RWPE1 (cell line): ENCODE data around the gene MRM3.

Experiments used
- CTCF ChIA-PET: fragments of 350-600 bp; sonication (Branson Sonifier 250); formaldehyde crosslinking; extraction: SDS; loops from one replicate; lab custom pipeline; 2021; lab: Yijun Ruan, JAX
- POLR2A ChIA-PET: fragments of 400-600 bp; formaldehyde crosslinking; extraction: SDS; loops from one replicate; lab custom pipeline; 2020; ENCODE audit warnings: antibody characterized with exemption; ENCODE audit not compliant: low non-redundant PET; lab: Yijun Ruan, JAX
- DNase-seq: peaks from one replicate; pipeline ENCODE4 v3.0.0; 2012; ENCODE audit warnings: low spot score
- H3K27ac ChIP-seq: fragments of 450-650 bp; 2 replicates; pipeline ENCODE4 v1.5.1; 2017
- TF ChIP-seq, protein P1 (sequence below): fragments of 450-650 bp; conservative IDR thresholded peaks from 2 replicates; pipeline ENCODE4 v1.5.1; 2017; ENCODE audit warnings: low read depth, mild to moderate bottlenecking

The MRM3 gene, protein sequence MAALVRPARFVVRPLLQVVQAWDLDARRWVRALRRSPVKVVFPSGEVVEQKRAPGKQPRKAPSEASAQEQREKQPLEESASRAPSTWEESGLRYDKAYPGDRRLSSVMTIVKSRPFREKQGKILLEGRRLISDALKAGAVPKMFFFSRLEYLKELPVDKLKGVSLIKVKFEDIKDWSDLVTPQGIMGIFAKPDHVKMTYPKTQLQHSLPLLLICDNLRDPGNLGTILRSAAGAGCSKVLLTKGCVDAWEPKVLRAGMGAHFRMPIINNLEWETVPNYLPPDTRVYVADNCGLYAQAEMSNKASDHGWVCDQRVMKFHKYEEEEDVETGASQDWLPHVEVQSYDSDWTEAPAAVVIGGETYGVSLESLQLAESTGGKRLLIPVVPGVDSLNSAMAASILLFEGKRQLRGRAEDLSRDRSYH

DNA sequence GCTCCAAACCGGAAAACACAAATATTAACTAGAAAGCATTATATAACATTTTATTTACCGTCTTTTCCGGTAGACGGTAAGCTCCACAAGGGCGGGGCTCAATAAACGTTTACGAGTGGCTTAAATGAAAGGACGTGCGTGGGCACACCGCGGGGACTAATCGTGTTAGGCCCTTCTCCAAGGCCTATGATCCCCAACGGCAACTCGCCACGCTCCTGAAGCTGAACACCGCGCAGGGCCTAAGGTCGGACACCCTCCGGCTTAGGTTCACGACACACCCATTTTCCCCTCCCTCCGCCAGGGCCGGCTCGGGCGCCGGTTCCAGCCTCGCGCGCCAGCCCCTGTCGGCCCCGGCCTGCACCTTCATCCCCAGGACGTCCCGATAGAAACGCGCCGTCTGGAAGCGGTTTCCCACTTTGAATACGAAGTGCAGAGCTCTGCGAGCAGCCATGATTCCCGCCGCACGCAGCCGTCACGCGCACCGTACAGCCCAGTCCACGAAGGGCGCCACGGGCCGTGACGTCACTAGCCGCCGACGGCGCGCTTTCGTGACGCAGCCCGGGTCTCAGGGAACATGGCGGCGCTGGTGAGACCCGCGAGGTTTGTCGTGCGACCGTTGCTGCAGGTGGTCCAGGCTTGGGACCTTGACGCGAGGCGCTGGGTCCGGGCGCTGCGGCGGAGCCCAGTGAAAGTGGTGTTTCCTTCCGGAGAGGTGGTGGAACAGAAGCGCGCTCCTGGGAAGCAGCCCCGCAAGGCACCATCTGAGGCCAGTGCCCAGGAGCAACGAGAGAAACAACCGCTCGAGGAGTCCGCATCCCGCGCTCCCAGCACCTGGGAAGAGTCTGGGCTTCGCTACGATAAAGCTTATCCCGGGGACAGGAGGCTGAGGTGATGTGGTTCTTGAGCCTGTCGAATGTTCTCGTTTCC lies at the start of gene MRM3, which contains the start of gene GLOD4:
TSS of gene MRM3 (plus strand) at position 549 of the 927 bp plus-strand sequence. CDS start at position 575, 26 bp downstream.
TSS of gene GLOD4 (minus strand) at position 476 of the 927 bp plus-strand sequence. CDS start at position 451, 25 bp downstream.
- CTCF ChIA-PET, result interaction anchor here (0.6 to 0.9 kb wide), 6 partner anchors 18 to 818 kb away, joined by 3 read pairs; partner anchors contain the start of gene TIMM22
- POLR2A ChIA-PET, result interaction anchor here (0.7 kb wide), 1 partner anchor 129 kb away, joined by 3 read pairs; no protein-coding TSS in a partner anchor
- peak; percentile 90 for DNase-seq
- TF ChIP-seq, protein P1, sequence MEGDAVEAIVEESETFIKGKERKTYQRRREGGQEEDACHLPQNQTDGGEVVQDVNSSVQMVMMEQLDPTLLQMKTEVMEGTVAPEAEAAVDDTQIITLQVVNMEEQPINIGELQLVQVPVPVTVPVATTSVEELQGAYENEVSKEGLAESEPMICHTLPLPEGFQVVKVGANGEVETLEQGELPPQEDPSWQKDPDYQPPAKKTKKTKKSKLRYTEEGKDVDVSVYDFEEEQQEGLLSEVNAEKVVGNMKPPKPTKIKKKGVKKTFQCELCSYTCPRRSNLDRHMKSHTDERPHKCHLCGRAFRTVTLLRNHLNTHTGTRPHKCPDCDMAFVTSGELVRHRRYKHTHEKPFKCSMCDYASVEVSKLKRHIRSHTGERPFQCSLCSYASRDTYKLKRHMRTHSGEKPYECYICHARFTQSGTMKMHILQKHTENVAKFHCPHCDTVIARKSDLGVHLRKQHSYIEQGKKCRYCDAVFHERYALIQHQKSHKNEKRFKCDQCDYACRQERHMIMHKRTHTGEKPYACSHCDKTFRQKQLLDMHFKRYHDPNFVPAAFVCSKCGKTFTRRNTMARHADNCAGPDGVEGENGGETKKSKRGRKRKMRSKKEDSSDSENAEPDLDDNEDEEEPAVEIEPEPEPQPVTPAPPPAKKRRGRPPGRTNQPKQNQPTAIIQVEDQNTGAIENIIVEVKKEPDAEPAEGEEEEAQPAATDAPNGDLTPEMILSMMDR, result no peak
- peak within 1 kb of the TSS; percentile 79 for H3K27ac ChIP-seq

DNA sequence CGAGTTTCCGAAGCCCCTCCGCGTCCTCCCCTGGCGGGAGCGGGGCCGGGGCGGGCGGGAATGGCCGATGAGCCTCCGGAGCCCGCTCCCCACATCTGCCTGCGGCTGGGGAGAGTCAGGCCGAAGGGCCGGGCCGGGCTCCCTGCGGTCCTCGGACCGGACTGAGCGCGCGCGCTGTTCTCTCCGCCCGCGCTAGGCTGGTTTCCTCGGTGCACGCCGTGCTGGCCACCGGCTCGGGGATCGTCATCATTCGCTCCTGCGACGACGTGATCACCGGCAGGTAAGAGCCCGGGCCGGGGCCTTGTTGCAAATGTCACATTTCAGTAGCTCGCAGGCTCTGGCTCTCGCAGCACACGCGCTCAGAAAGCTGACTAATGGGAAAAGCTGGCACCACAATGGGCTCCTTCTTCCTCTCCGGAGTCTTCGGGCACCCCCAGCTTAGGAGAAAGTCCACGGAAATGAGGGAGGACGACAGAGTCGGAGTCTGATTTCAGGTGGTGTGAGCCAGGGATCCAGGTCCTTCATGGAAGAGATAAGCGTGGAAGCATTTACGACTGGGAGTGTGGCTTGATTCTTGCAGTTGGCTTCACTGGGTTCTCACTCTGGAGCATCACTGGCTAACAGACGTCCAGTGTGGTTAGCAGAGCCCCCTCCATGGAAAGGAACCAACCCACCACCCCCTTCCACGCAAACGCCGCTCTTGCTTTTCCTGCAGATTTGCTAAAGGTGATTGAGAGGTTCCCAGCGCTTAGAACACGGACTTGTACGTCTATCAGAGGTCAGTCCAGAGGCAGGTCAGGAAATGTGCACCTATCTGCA lies 49.0 kb upstream of the MRM3 start:
- peak overlapping the region; percentile 94 for H3K27ac ChIP-seq
- POLR2A ChIA-PET, result no interaction called here
- TF ChIP-seq, protein P1, result no peak
- no peak for DNase-seq
- CTCF ChIA-PET, result interaction anchor here (0.5 kb wide), 1 partner anchor 320 kb away, joined by 4 read pairs; no protein-coding TSS in a partner anchor

DNA sequence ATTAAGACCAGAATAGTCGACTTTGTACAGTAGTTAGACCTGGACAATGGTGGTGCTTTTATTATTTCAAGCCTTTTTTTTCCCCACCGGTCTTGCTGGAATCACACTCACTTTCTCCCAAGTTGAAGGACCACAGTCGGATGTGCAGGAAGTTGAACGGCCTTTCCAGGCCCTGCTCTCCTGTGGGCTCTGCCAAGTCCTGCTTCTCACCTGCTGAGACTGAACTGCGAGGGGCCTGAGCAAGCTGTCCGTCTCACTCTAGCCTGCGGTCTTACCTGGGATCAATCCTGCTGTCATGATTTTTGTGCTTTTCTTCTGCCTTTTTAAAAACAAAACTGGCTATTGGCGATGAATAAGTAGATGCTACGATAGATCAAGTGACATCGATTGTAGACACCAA lies 48.4 kb upstream of the MRM3 start:
- CTCF ChIA-PET, result no interaction called here
- POLR2A ChIA-PET, result no interaction called here
- TF ChIP-seq, protein P1, result no peak
- peak overlapping the region; percentile 94 for H3K27ac ChIP-seq
- DNase-seq, result no peak

DNA sequence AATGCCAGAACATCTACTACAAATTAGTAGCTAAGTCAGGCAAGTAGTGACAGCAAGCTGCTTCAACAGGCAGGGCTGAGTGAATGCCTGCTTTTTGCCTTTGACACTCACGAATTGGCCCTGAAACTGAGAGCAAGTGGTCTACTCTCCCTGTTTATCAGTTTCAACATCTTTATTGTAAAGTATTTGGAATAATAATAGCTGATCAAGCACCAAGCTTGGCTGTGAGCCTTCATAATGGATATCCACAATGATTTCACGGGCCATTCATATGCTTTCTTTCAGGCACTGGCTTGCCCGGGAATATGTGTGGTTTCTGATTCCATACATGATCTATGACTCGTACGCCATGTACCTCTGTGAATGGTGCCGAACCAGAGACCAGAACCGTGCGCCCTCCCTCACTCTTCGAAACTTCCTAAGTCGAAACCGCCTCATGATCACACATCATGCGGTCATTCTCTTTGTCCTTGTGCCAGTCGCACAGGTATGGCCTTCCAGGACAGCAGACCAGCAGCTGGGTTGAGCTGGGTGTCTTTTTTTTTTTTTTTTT lies 44.5 kb upstream of the MRM3 start:
- ChIA-PET POLR2A (no interaction called here), CTCF (interaction anchor here (0.7 kb wide), 1 partner anchor 41 kb away, joined by 3 read pairs; no protein-coding TSS in a partner anchor)
- TF ChIP-seq, protein P1, result no peak
- peak overlapping the region; percentile 42 for H3K27ac ChIP-seq
- DNase-seq, result no peak

DNA sequence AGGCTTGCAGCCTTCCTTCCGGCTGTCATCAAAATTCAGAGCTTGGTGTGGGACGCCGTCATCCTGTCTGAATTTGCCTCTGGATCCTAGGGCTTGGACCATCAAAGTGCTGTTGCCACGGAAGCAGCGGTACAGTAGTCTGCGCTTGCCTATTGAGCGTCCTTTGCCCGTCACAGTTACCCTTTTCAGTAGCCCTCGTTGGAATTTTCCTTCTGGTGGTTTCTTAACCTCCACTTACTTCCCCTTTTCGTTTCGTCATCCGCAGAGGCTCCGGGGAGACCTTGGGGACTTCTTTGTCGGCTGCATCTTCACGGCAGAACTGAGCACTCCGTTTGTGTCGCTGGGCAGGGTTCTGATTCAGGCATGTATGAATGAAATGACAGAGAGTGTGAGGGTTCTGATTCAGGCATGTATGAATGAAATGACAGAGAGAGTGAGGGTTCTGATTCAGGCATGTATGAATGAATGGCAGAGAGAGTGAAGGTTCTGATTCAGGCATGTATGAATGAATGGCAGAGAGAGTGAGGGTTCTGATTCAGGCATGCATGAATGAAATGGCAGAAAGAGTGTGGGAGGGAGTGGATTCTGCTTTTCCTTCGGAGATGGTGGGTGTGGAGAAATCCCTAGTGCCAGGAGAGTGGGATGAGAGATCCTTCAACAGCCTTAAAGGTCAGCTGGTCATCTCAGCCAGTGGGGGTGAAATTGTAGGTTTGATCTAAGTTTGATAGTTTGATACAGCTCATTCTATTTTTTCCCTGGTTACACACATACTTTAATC lies 41.7 kb upstream of the MRM3 start:
- ChIA-PET POLR2A (interaction anchor here (0.7 kb wide), 1 partner anchor 694 kb away, joined by 3 read pairs; no protein-coding TSS in a partner anchor), CTCF (interaction anchor here (0.6 kb wide), 1 partner anchor 262 kb away, joined by 3 read pairs; no protein-coding TSS in a partner anchor)
- TF ChIP-seq, protein P1, result no peak
- H3K27ac ChIP-seq, result peak overlapping the region; percentile 24; the same call in 1 of the 2 replicates
- no peak for DNase-seq
